GM23338 (cell line): ENCODE measurements around the gene ADD1. TPM values are rescaled to one million over a fixed set of nuclear protein-coding genes. Genes with fewer than 3 reads are reported as not detected.

Experiments used
- ATAC-seq: fragments of 200-7000 bp; cut with Tn5 transposase; 3 replicates; pipeline ENCODE4 v1.9.1; 2020
- DNase-seq: peaks from one replicate; pipeline ENCODE4 v3.0.0-alpha.2; 2015; ENCODE audit warnings: low spot score
- H2AFZ ChIP-seq: fragments of 200-600 bp; sonication (generic); 2 replicates; pipeline ENCODE4 v1.8.0; 2016; ENCODE audit warnings: antibody characterized with exemption, mild to moderate bottlenecking, moderate library complexity
- H3F3A ChIP-seq: fragments of 200-600 bp; sonication (generic); replicated peaks from 2 replicates; pipeline ENCODE4 v1.8.0; 2017; ENCODE audit warnings: antibody characterized with exemption, mixed run types, low read depth
- H3K27ac ChIP-seq: fragments of 200-600 bp; sonication (generic); 2 replicates; pipeline ENCODE4 v1.6.1; 2016; ENCODE audit warnings: low read depth
- H3K27me3 ChIP-seq: fragments of 200-600 bp; sonication (generic); 2 replicates; pipeline ENCODE4 v1.8.0; 2016; ENCODE audit warnings: mild to moderate bottlenecking, mixed run types, moderate library complexity; ENCODE audit not compliant: insufficient read depth
- H3K36me3 ChIP-seq: fragments of 200-600 bp; sonication (generic); 2 replicates; pipeline ENCODE4 v1.8.0; 2016; ENCODE audit warnings: mild to moderate bottlenecking; ENCODE audit not compliant: insufficient read depth
- H3K4me1 ChIP-seq: fragments of 200-600 bp; sonication (generic); 2 replicates; pipeline ENCODE4 v1.8.0; 2016; ENCODE audit warnings: mild to moderate bottlenecking, moderate library complexity; ENCODE audit not compliant: insufficient read depth
- H3K4me2 ChIP-seq: fragments of 200-600 bp; sonication (generic); 2 replicates; pipeline ENCODE4 v1.7.1; 2017; ENCODE audit warnings: mixed run types
- H3K4me3 ChIP-seq: fragments of 200-600 bp; sonication (generic); 2 replicates; pipeline ENCODE4 v1.6.1; 2016; ENCODE audit warnings: mixed run types
- H3K79me2 ChIP-seq: fragments of 200-600 bp; sonication (generic); replicated peaks from 2 replicates; pipeline ENCODE4 v1.8.0; 2017; ENCODE audit warnings: mild to moderate bottlenecking; ENCODE audit not compliant: insufficient read depth
- H3K9me2 ChIP-seq: fragments of 200-600 bp; sonication (generic); 2 replicates; pipeline ENCODE4 v1.8.0; 2017; ENCODE audit not compliant: insufficient read depth
- H4K20me1 ChIP-seq: fragments of 200-600 bp; sonication (generic); replicated peaks from 2 replicates; pipeline ENCODE4 v1.8.0; 2017; ENCODE audit warnings: mild to moderate bottlenecking; ENCODE audit not compliant: insufficient read depth
- H3K27ac Mint-ChIP-seq: 2 replicates; pipeline ENCODE4 v1.8.0; 2020; ENCODE audit warnings: inconsistent platforms, mild to moderate bottlenecking, moderate library complexity, mixed read lengths
- H3K27me3 Mint-ChIP-seq: 3 replicates; pipeline ENCODE4 v1.8.0; 2022; ENCODE audit warnings: low read depth, mild to moderate bottlenecking, moderate library complexity, mixed read lengths, inconsistent platforms; ENCODE audit not compliant: insufficient read depth, poor library complexity
- H3K36me3 Mint-ChIP-seq: 3 replicates; pipeline ENCODE4 v1.8.0; 2021; ENCODE audit warnings: low read depth, mild to moderate bottlenecking, inconsistent platforms, moderate library complexity, mixed read lengths
- H3K4me1 Mint-ChIP-seq: 3 replicates; pipeline ENCODE4 v1.8.0; 2020; ENCODE audit warnings: mild to moderate bottlenecking, inconsistent platforms, mixed read lengths
- H3K4me3 Mint-ChIP-seq: 3 replicates; pipeline ENCODE4 v1.8.0; 2021; ENCODE audit warnings: moderate library complexity, mild to moderate bottlenecking, inconsistent platforms, mixed read lengths
- H3K9me3 Mint-ChIP-seq: 3 replicates; pipeline ENCODE4 v1.8.0; 2020; ENCODE audit warnings: moderate library complexity, mild to moderate bottlenecking, inconsistent platforms, mixed read lengths
- CREB1 ChIP-seq: fragments of 250-450 bp; sonication (Bioruptor Pico); IDR thresholded peaks from 2 replicates; pipeline ENCODE4 v1.5.0; 2020; ENCODE audit warnings: low read depth, mild to moderate bottlenecking, moderate library complexity
- CTCF ChIP-seq, 2 experiments: fragments of 200-600 bp in 1 of 2; sonication (generic) in 1 of 2; conservative IDR thresholded peaks; 2 replicates each; pipeline versions ENCODE4 v1.5.1 to v1.6.1; 2016 to 2017; ENCODE audit warnings: antibody characterized with exemption in 2 of 2, low read depth in 2 of 2, mild to moderate bottlenecking in 2 of 2, moderate library complexity in 1 of 2
- ETS1 ChIP-seq: IDR thresholded peaks from 2 replicates; pipeline ENCODE4 v1.6.1; 2016; ENCODE audit warnings: antibody characterized with exemption
- EZH2 ChIP-seq: fragments of 200-600 bp; sonication (generic); IDR thresholded peaks from one replicate; pipeline ENCODE4 v1.8.0; 2017; ENCODE audit warnings: antibody characterized with exemption, mild to moderate bottlenecking, low read depth; ENCODE audit not compliant: unreplicated experiment
- EZH2phosphoT487 ChIP-seq: fragments of 200-600 bp; sonication (generic); IDR thresholded peaks from one replicate; pipeline ENCODE4 v1.8.1; 2018; ENCODE audit warnings: antibody characterized with exemption; ENCODE audit not compliant: unreplicated experiment
- JUNB ChIP-seq: IDR thresholded peaks from one replicate; pipeline ENCODE4 v1.6.1; 2016; ENCODE audit warnings: antibody characterized with exemption; ENCODE audit not compliant: unreplicated experiment
- NANOG ChIP-seq: IDR thresholded peaks from 2 replicates; pipeline ENCODE4 v1.6.1; 2016; ENCODE audit warnings: antibody characterized with exemption, borderline replicate concordance
- POLR2AphosphoS5 ChIP-seq: IDR thresholded peaks from 2 replicates; pipeline ENCODE4 v1.6.1; 2016; ENCODE audit warnings: antibody characterized with exemption, low read depth
- REST ChIP-seq: IDR thresholded peaks from one replicate; pipeline ENCODE4 v1.6.1; 2018; ENCODE audit warnings: antibody characterized with exemption; ENCODE audit not compliant: unreplicated experiment
- STAT1 ChIP-seq: IDR thresholded peaks from one replicate; pipeline ENCODE4 v1.6.1; 2016; ENCODE audit warnings: antibody characterized with exemption; ENCODE audit not compliant: unreplicated experiment
- ZNF114 ChIP-seq: fragments of 250-450 bp; sonication (Bioruptor Pico); IDR thresholded peaks from 2 replicates; pipeline ENCODE4 v1.5.0; 2020; ENCODE audit warnings: mild to moderate bottlenecking, moderate library complexity
- ZNF331 ChIP-seq: fragments of 250-450 bp; sonication (Bioruptor Pico); IDR thresholded peaks from 2 replicates; pipeline ENCODE4 v1.5.0; 2020; ENCODE audit warnings: low read depth, mild to moderate bottlenecking, moderate library complexity
- polyA plus RNA-seq: library from polyadenylated mRNA; unstranded; fragments of >200 nt; fragmentation: Nextera tagmentation; extraction: Ambion mirVana; gene quantifications from 2 replicates; pipeline ENCODE4 v1.2.1, GENCODE V29; 2016
- total RNA-seq: library from RNA; depleted of rRNA; stranded (reverse); fragments of >200 nt; shearing (Covaris generic); gene quantifications from 2 replicates; pipeline ENCODE4 v1.2.3, GENCODE V29; 2014

ADD1 gene
- total and polyA plus RNA-seq, 2 experiments from 2014 or later: 126 to 144 TPM

GRCh38 chr4:2849267-2850152 is 5.9 kb downstream of the ADD1 start:
- Histone ChIP-seq H3K4me1 (peaks cover 4% of the 10 kb centered on the region; the same call in 1 of the 2 replicates), H3K4me3 (no peak overlapping the region), H3K4me2 (no peak overlapping the region), H3K9me2 (no peaks in the 10 kb centered on the region), H3F3A (no peaks in the 10 kb centered on the region), H2AFZ (no peak overlapping the region), H3K27ac (no peak overlapping the region), H4K20me1 (peaks cover 21% of the 10 kb centered on the region; the same call in 1 of the 2 replicates), H3K79me2 (peaks cover 100% of the 10 kb centered on the region), H3K36me3 (no peaks in the 10 kb centered on the region), H3K27me3 (no peaks in the 10 kb centered on the region)
- peaks cover 3% of the 10 kb centered on the region for H3K27me3 Mint-ChIP-seq
- H3K4me3 Mint-ChIP-seq: no peak overlapping the region
- TF ChIP-seq EZH2phosphoT487: no peak
- peaks cover 10% of the 10 kb centered on the region for H3K36me3 Mint-ChIP-seq
- no peak for ATAC-seq
- H3K4me1 Mint-ChIP-seq: peaks cover 11% of the 10 kb centered on the region
- DNase-seq: no peak
- H3K27ac Mint-ChIP-seq: no peak overlapping the region
- H3K9me3 Mint-ChIP-seq: no peaks in the 10 kb centered on the region

- Mint-ChIP-seq H3K27ac (no peak overlapping the region), H3K9me3 (no peaks in the 10 kb centered on the region), H3K4me3 (no peak overlapping the region), H3K36me3 (peaks cover 12% of the 10 kb centered on the region; the same call in 2 of the 3 replicates), H3K27me3 (peaks cover 3% of the 10 kb centered on the region), H3K4me1 (peaks cover 4% of the 10 kb centered on the region)
- Histone ChIP-seq H3K27ac (peak overlapping the region; percentile 7; the same call in 1 of the 2 replicates), H3F3A (no peaks in the 10 kb centered on the region), H3K79me2 (peaks cover 100% of the 10 kb centered on the region), H3K4me2 (no peak overlapping the region), H3K9me2 (no peaks in the 10 kb centered on the region), H3K27me3 (no peaks in the 10 kb centered on the region), H3K36me3 (no peaks in the 10 kb centered on the region), H2AFZ (no peak overlapping the region), H4K20me1 (peaks cover 25% of the 10 kb centered on the region; the same call in 1 of the 2 replicates), H3K4me1 (no peaks in the 10 kb centered on the region), H3K4me3 (no peak overlapping the region)
- DNase-seq (no peak), ATAC-seq (no peak)
- TF ChIP-seq CREB1 (CRISPR knock-in tag) (no peak), JUNB (no peak), CTCF (conservative IDR thresholded peaks at IDR 0.05; ENCODE audit: low read depth in 2 of 2) (no peak), ZNF114 (CRISPR knock-in tag) (no peak), STAT1 (no peak), EZH2 (no peak), ETS1 (no peak), REST (no peak), EZH2phosphoT487 (no peak), POLR2AphosphoS5 (no peak), NANOG (no peak), ZNF331 (CRISPR knock-in tag) (no peak)
Measured at GRCh38 chr4:2850966-2851798, 7.5 kb downstream of the ADD1 start.
